DMS53 (cell line): ENCODE results near the gene NELFCD.
"Not testable (repeated sequence)": the region's sequence is repeated elsewhere in the genome, so short reads cannot be mapped to it uniquely, and the experiment has no call there.

Source experiments
- DNase-seq: peaks from one replicate; lab custom pipeline; 2025; lab: John Stamatoyannopoulos, UW

Gene NELFCD

GRCh38 chr20:58973179-58973578 is 7.9 kb upstream of the NELFCD start:
- no peak for DNase-seq

- DNase-seq: no peak
Measured at GRCh38 chr20:58973866-58974265, 7.2 kb upstream of the NELFCD start.

GRCh38 chr20:58975353-58975752 is 5.7 kb upstream of the NELFCD start:
- no peak for DNase-seq

GRCh38 chr20:58976061-58976730 is 4.9 kb upstream of the NELFCD start:
- DNase-seq: no peak

GRCh38 chr20:58978351-58979190 is 2.5 kb upstream of the NELFCD start:
- no peak for DNase-seq

- DNase-seq: peak; percentile 49
Measured at GRCh38 chr20:58981628-58982364, 740 bp downstream of the NELFCD start.

GRCh38 chr20:58982406-58983114 is 1.5 kb downstream of the NELFCD start:
- DNase-seq: no peak

GRCh38 chr20:58983115-58983468 is 2.0 kb downstream of the NELFCD start:
- DNase-seq: not testable (repeated sequence)

GRCh38 chr20:58984691-58985090 is 3.6 kb downstream of the NELFCD start:
- DNase-seq: no peak

GRCh38 chr20:58985656-58986055 is 4.6 kb downstream of the NELFCD start:
- no peak for DNase-seq

GRCh38 chr20:58986286-58986967 is 5.4 kb downstream of the NELFCD start:
- DNase-seq: no peak

- DNase-seq: no peak
Measured at GRCh38 chr20:58986968-58987517, 6.0 kb downstream of the NELFCD start.

- no peak for DNase-seq
Measured at GRCh38 chr20:58987790-58988564, 6.9 kb downstream of the NELFCD start.

- DNase-seq: no peak
Measured at GRCh38 chr20:58988565-58988882, 7.5 kb downstream of the NELFCD start.

- no peak for DNase-seq
Measured at GRCh38 chr20:58989196-58989595, 8.1 kb downstream of the NELFCD start.

- DNase-seq: no peak
Measured at GRCh38 chr20:58990651-58991445, 9.8 kb downstream of the NELFCD start.

- no peak for DNase-seq
Measured at GRCh38 chr20:58991715-58992114, 10.7 kb downstream of the NELFCD start.

GRCh38 chr20:58992911-58993310 is 11.9 kb downstream of the NELFCD start:
- DNase-seq: peak; percentile 66

- peak; percentile 79 for DNase-seq
Measured at GRCh38 chr20:58993332-58994248, 12.5 kb downstream of the NELFCD start.
